DOHH2 (cell line): ENCODE results near the gene DSCAM.

Experiments used
- H3F3A ChIP-seq: fragments of 200-600 bp; sonication (generic), shearing (Covaris generic); 2 replicates; pipeline ENCODE4 v1.6.0; 2016; ENCODE audit warnings: antibody characterized with exemption, mild to moderate bottlenecking; ENCODE audit not compliant: control insufficient read depth, insufficient read depth
- H3K27ac ChIP-seq: fragments of 200-600 bp; sonication (generic); 2 replicates; pipeline ENCODE4 v1.5.1; 2014; ENCODE audit warnings: low read depth, mild to moderate bottlenecking, low read length, moderate library complexity
- H3K27me3 ChIP-seq: fragments of 200-600 bp; sonication (generic); 2 replicates; pipeline ENCODE4 v1.6.1; 2014; ENCODE audit warnings: mild to moderate bottlenecking, low read length, mixed read lengths; ENCODE audit not compliant: control insufficient read depth
- H3K36me3 ChIP-seq: fragments of 200-600 bp; sonication (generic); 2 replicates; pipeline ENCODE4 v1.6.1; 2014; ENCODE audit warnings: mild to moderate bottlenecking, low read length, moderate library complexity, mixed read lengths; ENCODE audit not compliant: control insufficient read depth
- H3K4me1 ChIP-seq: fragments of 200-600 bp; sonication (generic); 2 replicates; pipeline ENCODE4 v1.6.1; 2014; ENCODE audit warnings: mild to moderate bottlenecking, low read length, mixed read lengths; ENCODE audit not compliant: control insufficient read depth
- H3K4me2 ChIP-seq: fragments of 200-600 bp; sonication (generic); 2 replicates; pipeline ENCODE4 v1.6.0; 2014; ENCODE audit warnings: mild to moderate bottlenecking, low read length, moderate library complexity
- H3K4me3 ChIP-seq: fragments of 200-600 bp; sonication (generic); 2 replicates; pipeline ENCODE4 v1.5.1; 2014; ENCODE audit warnings: mild to moderate bottlenecking, low read length, mixed read lengths
- H3K79me2 ChIP-seq: fragments of 200-600 bp; sonication (generic); 2 replicates; pipeline ENCODE4 v1.6.1; 2014; ENCODE audit warnings: mild to moderate bottlenecking, low read length, mixed read lengths; ENCODE audit not compliant: control insufficient read depth
- H3K9me2 ChIP-seq: fragments of 200-600 bp; sonication (generic); replicated peaks from 2 replicates; pipeline ENCODE4 v1.6.1; 2014; ENCODE audit warnings: mild to moderate bottlenecking, low read length, mixed read lengths; ENCODE audit not compliant: control insufficient read depth
- H3K9me3 ChIP-seq: fragments of 200-600 bp; sonication (generic); 2 replicates; pipeline ENCODE4 v1.6.1; 2014; ENCODE audit warnings: antibody characterized with exemption, low read length, mixed read lengths; ENCODE audit not compliant: control insufficient read depth, insufficient read depth
- H4K20me1 ChIP-seq: fragments of 200-600 bp; sonication (generic); 2 replicates; pipeline ENCODE4 v1.6.0; 2014; ENCODE audit warnings: low read depth, mild to moderate bottlenecking, antibody characterized with exemption, low read length, moderate library complexity; ENCODE audit not compliant: control insufficient read depth, insufficient read depth
- EZH2phosphoT487 ChIP-seq: fragments of 200-600 bp; sonication (generic); IDR thresholded peaks from 2 replicates; pipeline ENCODE4 v1.6.1; 2017; ENCODE audit warnings: borderline replicate concordance, mild to moderate bottlenecking, antibody characterized with exemption, low read length, moderate library complexity, mixed read lengths
- TF ChIP-seq, protein P1 (sequence below): fragments of 200-600 bp; sonication (generic); IDR thresholded peaks from one replicate; pipeline ENCODE4 v1.5.1; 2014; ENCODE audit warnings: antibody characterized with exemption, mild to moderate bottlenecking, low read depth, low read length; ENCODE audit not compliant: poor library complexity, severe bottlenecking

Gene DSCAM

DNA sequence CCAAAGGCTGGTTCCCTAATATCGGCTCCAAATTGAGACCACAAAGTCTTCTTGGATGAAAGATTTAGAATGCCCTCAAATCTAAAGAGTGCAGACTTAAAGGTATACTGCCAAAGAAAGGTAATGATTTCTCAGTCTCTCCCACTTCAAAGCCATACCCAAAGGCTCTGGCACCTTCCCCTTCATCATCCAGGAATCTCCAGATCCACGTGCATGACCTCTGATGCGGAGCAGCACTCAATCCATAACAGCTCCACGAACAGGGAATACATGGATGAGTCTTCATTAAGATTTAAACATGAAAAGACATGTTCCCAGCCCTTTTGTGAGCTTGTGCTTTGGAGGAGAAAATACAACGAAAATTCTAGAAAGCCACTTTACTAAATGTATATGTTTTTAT lies 453.9 kb downstream of the DSCAM start:
- Histone ChIP-seq H3K9me2 (no peaks in the 10 kb centered on the region), H3K27ac (no peak overlapping the region), H3K9me3 (no peaks in the 10 kb centered on the region), H3F3A (no peaks in the 10 kb centered on the region), H3K27me3 (no peaks in the 10 kb centered on the region), H3K79me2 (no peaks in the 10 kb centered on the region), H4K20me1 (no peaks in the 10 kb centered on the region), H3K4me3 (no peak overlapping the region), H3K36me3 (no peaks in the 10 kb centered on the region), H3K4me1 (no peaks in the 10 kb centered on the region), H3K4me2 (no peak overlapping the region)
- TF ChIP-seq, protein P1, sequence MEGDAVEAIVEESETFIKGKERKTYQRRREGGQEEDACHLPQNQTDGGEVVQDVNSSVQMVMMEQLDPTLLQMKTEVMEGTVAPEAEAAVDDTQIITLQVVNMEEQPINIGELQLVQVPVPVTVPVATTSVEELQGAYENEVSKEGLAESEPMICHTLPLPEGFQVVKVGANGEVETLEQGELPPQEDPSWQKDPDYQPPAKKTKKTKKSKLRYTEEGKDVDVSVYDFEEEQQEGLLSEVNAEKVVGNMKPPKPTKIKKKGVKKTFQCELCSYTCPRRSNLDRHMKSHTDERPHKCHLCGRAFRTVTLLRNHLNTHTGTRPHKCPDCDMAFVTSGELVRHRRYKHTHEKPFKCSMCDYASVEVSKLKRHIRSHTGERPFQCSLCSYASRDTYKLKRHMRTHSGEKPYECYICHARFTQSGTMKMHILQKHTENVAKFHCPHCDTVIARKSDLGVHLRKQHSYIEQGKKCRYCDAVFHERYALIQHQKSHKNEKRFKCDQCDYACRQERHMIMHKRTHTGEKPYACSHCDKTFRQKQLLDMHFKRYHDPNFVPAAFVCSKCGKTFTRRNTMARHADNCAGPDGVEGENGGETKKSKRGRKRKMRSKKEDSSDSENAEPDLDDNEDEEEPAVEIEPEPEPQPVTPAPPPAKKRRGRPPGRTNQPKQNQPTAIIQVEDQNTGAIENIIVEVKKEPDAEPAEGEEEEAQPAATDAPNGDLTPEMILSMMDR, result no peak
- TF ChIP-seq EZH2phosphoT487, result no peak

DNA sequence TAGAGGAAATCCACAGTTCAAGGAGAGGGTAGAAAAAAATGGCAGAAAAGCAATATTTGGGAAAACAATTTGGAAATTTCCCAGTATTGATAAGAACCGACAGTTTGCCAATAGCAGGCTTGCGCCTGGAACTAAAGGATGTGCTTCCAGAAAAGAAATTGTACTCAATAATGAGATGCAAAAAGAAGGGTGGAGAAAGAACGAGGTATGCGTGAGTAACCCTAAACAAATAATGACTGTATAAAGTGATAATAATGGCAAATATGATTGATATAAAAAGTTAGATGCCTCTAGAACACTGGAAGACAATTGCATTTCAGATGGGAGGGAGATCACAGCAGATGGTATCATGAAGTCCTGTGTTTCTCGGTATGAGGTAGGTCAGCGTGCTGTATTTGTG lies 458.9 kb downstream of the DSCAM start:
- TF ChIP-seq, protein P1, result no peak
- TF ChIP-seq EZH2phosphoT487, result no peak

DNA sequence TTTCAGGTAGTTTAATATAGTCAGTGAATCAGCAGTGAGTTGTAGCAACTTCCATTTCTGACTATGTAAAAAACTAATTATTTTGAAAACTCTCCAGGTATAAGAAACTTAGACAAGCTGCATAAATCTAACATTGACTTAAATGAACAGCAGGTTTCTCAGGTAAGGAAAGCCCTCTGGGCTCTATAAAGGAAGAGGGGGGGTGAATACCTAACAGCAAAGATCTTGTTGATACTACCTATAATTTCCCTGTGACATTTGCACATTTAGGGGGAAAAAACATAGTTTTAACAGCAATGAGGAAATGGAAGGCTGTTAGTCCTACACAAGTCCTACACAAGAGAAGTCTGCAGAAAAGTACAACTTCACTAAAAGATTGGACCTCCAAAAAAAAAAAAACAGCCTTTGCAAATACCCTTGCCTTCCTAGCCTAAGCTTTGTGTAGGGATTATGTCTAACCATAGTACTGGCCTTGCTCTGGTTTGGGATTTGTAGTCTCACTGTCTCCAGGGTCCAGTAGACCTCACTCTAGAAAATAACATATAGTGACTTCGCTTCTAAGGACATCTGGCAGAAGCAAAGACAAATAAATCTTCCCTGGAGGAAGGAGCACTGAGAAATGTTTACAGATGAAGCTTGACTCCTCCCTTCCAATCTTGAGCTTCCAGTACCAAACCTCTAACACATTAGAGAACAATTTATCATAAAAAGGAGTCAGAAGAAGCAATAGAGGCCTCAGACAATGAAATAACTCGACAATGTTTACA lies 459.8 kb downstream of the DSCAM start:
- H3K9me3 ChIP-seq, result no peaks in the 10 kb centered on the region
- no peak overlapping the region for H3K4me3 ChIP-seq
- H3K79me2 ChIP-seq, result no peaks in the 10 kb centered on the region; the same call in 1 of the 2 replicates
- no peaks in the 10 kb centered on the region for H3K27me3 ChIP-seq
- no peaks in the 10 kb centered on the region for H3F3A ChIP-seq
- H3K36me3 ChIP-seq, result no peaks in the 10 kb centered on the region
- no peaks in the 10 kb centered on the region for H3K4me1 ChIP-seq
- no peak overlapping the region for H3K27ac ChIP-seq
- TF ChIP-seq, protein P1, result no peak
- no peak for TF ChIP-seq EZH2phosphoT487
- no peak overlapping the region for H3K4me2 ChIP-seq
- no peaks in the 10 kb centered on the region for H4K20me1 ChIP-seq
- H3K9me2 ChIP-seq, result no peaks in the 10 kb centered on the region

More for the DNA sequence above, 458.9 kb downstream of the DSCAM start:
- no peaks in the 10 kb centered on the region for H3K9me2 ChIP-seq
- H3K79me2 ChIP-seq, result no peaks in the 10 kb centered on the region; the same call in 1 of the 2 replicates
- no peak overlapping the region for H3K4me3 ChIP-seq
- H3K9me3 ChIP-seq, result no peaks in the 10 kb centered on the region
- no peaks in the 10 kb centered on the region for H3F3A ChIP-seq
- no peaks in the 10 kb centered on the region for H3K27me3 ChIP-seq
- no peaks in the 10 kb centered on the region for H4K20me1 ChIP-seq
- no peak overlapping the region for H3K27ac ChIP-seq
- H3K36me3 ChIP-seq, result no peaks in the 10 kb centered on the region
- no peak overlapping the region for H3K4me2 ChIP-seq
- H3K4me1 ChIP-seq, result no peaks in the 10 kb centered on the region
